Liver (tissue), 3 donors: ENCODE data around the gene SASH1.

Source experiments
- FOXA1 ChIP-seq: IDR thresholded peaks from 2 replicates; pipeline ENCODE4 v1.6.1; 2016; ENCODE audit warnings: antibody characterized with exemption
- GABPA ChIP-seq, 2 donors: IDR thresholded peaks in 1 of 2; conservative IDR thresholded peaks in 1 of 2; 2 replicates each; pipeline ENCODE4 v1.6.1; 2016; ENCODE audit warnings: antibody characterized with exemption in 2 of 2, mild to moderate bottlenecking in 1 of 2, moderate library complexity in 1 of 2
- HNF4G ChIP-seq: IDR thresholded peaks from 2 replicates; pipeline ENCODE4 v1.6.1; 2016; ENCODE audit warnings: antibody characterized with exemption
- MAX ChIP-seq: IDR thresholded peaks from 2 replicates; pipeline ENCODE4 v1.6.1; 2016; ENCODE audit warnings: antibody characterized with exemption
- RAD21 ChIP-seq, 2 donors: IDR thresholded peaks; 2 replicates each; pipeline ENCODE4 v1.6.1; 2016; ENCODE audit warnings: antibody characterized with exemption in 2 of 2, mild to moderate bottlenecking in 2 of 2
- SP1 ChIP-seq: IDR thresholded peaks from 2 replicates; pipeline ENCODE4 v1.6.1; 2018; ENCODE audit warnings: antibody characterized with exemption, mild to moderate bottlenecking
- YY1 ChIP-seq: IDR thresholded peaks from 2 replicates; pipeline ENCODE4 v1.6.1; 2016; ENCODE audit warnings: antibody characterized with exemption, mild to moderate bottlenecking
- ZBTB33 ChIP-seq: IDR thresholded peaks from 2 replicates; pipeline ENCODE4 v1.6.1; 2016; ENCODE audit warnings: antibody characterized with exemption
- TF ChIP-seq, protein P1 (sequence below): fragments of 150-350 bp; IDR thresholded peaks from 2 replicates; pipeline ENCODE4 v1.5.1; 2017; ENCODE audit warnings: improper control_type of control experiment, low read depth, low read length; ENCODE audit not compliant: missing input control
- TF ChIP-seq, protein P2 (sequence below): IDR thresholded peaks from 2 replicates; pipeline ENCODE4 v1.6.1; 2016; ENCODE audit warnings: antibody characterized with exemption, mild to moderate bottlenecking
- donor health status: healthy.
- donor health status: healthy.

GRCh38 chr6:148590883-148591282, 248.2 kb downstream of the SASH1 start:
- TF ChIP-seq, protein P1, sequence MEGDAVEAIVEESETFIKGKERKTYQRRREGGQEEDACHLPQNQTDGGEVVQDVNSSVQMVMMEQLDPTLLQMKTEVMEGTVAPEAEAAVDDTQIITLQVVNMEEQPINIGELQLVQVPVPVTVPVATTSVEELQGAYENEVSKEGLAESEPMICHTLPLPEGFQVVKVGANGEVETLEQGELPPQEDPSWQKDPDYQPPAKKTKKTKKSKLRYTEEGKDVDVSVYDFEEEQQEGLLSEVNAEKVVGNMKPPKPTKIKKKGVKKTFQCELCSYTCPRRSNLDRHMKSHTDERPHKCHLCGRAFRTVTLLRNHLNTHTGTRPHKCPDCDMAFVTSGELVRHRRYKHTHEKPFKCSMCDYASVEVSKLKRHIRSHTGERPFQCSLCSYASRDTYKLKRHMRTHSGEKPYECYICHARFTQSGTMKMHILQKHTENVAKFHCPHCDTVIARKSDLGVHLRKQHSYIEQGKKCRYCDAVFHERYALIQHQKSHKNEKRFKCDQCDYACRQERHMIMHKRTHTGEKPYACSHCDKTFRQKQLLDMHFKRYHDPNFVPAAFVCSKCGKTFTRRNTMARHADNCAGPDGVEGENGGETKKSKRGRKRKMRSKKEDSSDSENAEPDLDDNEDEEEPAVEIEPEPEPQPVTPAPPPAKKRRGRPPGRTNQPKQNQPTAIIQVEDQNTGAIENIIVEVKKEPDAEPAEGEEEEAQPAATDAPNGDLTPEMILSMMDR = no peak
- TF ChIP-seq MAX = no peak
- TF ChIP-seq, protein P2, sequence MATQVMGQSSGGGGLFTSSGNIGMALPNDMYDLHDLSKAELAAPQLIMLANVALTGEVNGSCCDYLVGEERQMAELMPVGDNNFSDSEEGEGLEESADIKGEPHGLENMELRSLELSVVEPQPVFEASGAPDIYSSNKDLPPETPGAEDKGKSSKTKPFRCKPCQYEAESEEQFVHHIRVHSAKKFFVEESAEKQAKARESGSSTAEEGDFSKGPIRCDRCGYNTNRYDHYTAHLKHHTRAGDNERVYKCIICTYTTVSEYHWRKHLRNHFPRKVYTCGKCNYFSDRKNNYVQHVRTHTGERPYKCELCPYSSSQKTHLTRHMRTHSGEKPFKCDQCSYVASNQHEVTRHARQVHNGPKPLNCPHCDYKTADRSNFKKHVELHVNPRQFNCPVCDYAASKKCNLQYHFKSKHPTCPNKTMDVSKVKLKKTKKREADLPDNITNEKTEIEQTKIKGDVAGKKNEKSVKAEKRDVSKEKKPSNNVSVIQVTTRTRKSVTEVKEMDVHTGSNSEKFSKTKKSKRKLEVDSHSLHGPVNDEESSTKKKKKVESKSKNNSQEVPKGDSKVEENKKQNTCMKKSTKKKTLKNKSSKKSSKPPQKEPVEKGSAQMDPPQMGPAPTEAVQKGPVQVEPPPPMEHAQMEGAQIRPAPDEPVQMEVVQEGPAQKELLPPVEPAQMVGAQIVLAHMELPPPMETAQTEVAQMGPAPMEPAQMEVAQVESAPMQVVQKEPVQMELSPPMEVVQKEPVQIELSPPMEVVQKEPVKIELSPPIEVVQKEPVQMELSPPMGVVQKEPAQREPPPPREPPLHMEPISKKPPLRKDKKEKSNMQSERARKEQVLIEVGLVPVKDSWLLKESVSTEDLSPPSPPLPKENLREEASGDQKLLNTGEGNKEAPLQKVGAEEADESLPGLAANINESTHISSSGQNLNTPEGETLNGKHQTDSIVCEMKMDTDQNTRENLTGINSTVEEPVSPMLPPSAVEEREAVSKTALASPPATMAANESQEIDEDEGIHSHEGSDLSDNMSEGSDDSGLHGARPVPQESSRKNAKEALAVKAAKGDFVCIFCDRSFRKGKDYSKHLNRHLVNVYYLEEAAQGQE = no peak
- no peak for TF ChIP-seq SP1
- TF ChIP-seq RAD21 (IDR thresholded peaks at IDR 0.05) = no peak
- TF ChIP-seq YY1 = no peak
- TF ChIP-seq FOXA1 = no peak
- TF ChIP-seq ZBTB33 = no peak
- TF ChIP-seq HNF4G = no peak
- no peak for TF ChIP-seq GABPA (IDR thresholded peaks at IDR 0.05 in 1 of 2, conservative IDR thresholded peaks at IDR 0.05 in 1 of 2)
